Renal cortex interstitium (tissue), 15 donors: ENCODE measurements around the gene GCNT2. TPM values are rescaled to one million over a fixed set of nuclear protein-coding genes. Genes with fewer than 3 reads are reported as not detected.
"Not testable (repeated sequence)": the region's sequence is repeated elsewhere in the genome, so short reads cannot be mapped to it uniquely, and the experiment has no call there.

Source experiments
- DNase-seq, 11 donors: peaks; one replicate each; pipeline ENCODE4 v3.0.0-alpha.2; 2013; ENCODE audit warnings: low read depth in 9 of 11, low spot score in 4 of 11; ENCODE audit errors: extremely low read depth in 1 of 11
- long read RNA-seq, 16 experiments: transcript quantifications; one replicate each; lab custom pipeline, GENCODE V29; 2026
- polyA plus RNA-seq, 3 donors: library from polyadenylated mRNA; unstranded; fragments of 120-200 nt; gene quantifications; one replicate each; pipeline ENCODE4 v1.2.1, GENCODE V29; 2013; ENCODE audit not compliant: insufficient read length in 3 of 3

Gene GCNT2
- 10 to 100 TPM; 14.4 to 21.2 (median 18.2) TPM for polyA plus RNA-seq
- long read RNA-seq, donor 1, full-length matches to known transcripts = 3 of 3 reads
- long read RNA-seq, donor 1, partial matches to known transcripts = 0 of 3 reads
- long read RNA-seq, donor 1, other reads (novel, unspliced or antisense) = 0 of 3 reads
- long read RNA-seq, donor 2, full-length matches to known transcripts = 4 of 4 reads
- long read RNA-seq, donor 2, partial matches to known transcripts = 0 of 4 reads
- long read RNA-seq, donor 2, other reads (novel, unspliced or antisense) = 0 of 4 reads
- long read RNA-seq, donor 3, full-length matches to known transcripts = 2 of 2 reads
- long read RNA-seq, donor 3, partial matches to known transcripts = 0 of 2 reads
- long read RNA-seq, donor 3, other reads (novel, unspliced or antisense) = 0 of 2 reads
- long read RNA-seq, donor 4, full-length matches to known transcripts = 1 of 1 reads
- long read RNA-seq, donor 4, partial matches to known transcripts = 0 of 1 reads
- long read RNA-seq, donor 4, other reads (novel, unspliced or antisense) = 0 of 1 reads
- long read RNA-seq, donor 5 = 0 reads
- long read RNA-seq, donor 6, full-length matches to known transcripts = 2 of 2 reads
- long read RNA-seq, donor 6, partial matches to known transcripts = 0 of 2 reads
- long read RNA-seq, donor 6, other reads (novel, unspliced or antisense) = 0 of 2 reads
- long read RNA-seq, donor 7, full-length matches to known transcripts = 4 of 4 reads
- long read RNA-seq, donor 7, partial matches to known transcripts = 0 of 4 reads
- long read RNA-seq, donor 7, other reads (novel, unspliced or antisense) = 0 of 4 reads
- long read RNA-seq, donor 8 = 0 reads
- long read RNA-seq, donor 9, full-length matches to known transcripts = 4 of 4 reads
- long read RNA-seq, donor 9, partial matches to known transcripts = 0 of 4 reads
- long read RNA-seq, donor 9, other reads (novel, unspliced or antisense) = 0 of 4 reads
- long read RNA-seq, donor 10, full-length matches to known transcripts = 4 of 4 reads
- long read RNA-seq, donor 10, partial matches to known transcripts = 0 of 4 reads
- long read RNA-seq, donor 10, other reads (novel, unspliced or antisense) = 0 of 4 reads
- long read RNA-seq, donor 11, partial matches to known transcripts = 0 of 1 reads
- long read RNA-seq, donor 11, other reads (novel, unspliced or antisense) = 0 of 1 reads
- long read RNA-seq, donor 12, full-length matches to known transcripts = 3 of 3 reads
- long read RNA-seq, donor 12, partial matches to known transcripts = 0 of 3 reads
- long read RNA-seq, donor 12, other reads (novel, unspliced or antisense) = 0 of 3 reads
- long read RNA-seq, donor 13 = 0 reads
- long read RNA-seq, donor 14, full-length matches to known transcripts = 5 of 5 reads
- long read RNA-seq, donor 14, partial matches to known transcripts = 0 of 5 reads
- long read RNA-seq, donor 14, other reads (novel, unspliced or antisense) = 0 of 5 reads
- long read RNA-seq, donor 15, full-length matches to known transcripts = 3 of 3 reads
- long read RNA-seq, donor 15, partial matches to known transcripts = 0 of 3 reads
- long read RNA-seq, donor 15, other reads (novel, unspliced or antisense) = 0 of 3 reads
- long read RNA-seq, donor 16, full-length matches to known transcripts = 6 of 6 reads
- long read RNA-seq, donor 16, partial matches to known transcripts = 0 of 6 reads
- long read RNA-seq, donor 16, other reads (novel, unspliced or antisense) = 0 of 6 reads

GRCh38 chr6:10521104-10521808 is at the start of gene GCNT2:
Gene GCNT2, plus strand, starts transcription at chr6:10521351. Its CDS starts 7,561 bp downstream, at chr6:10528912.
- DNase-seq = peak in 8 of 11 donors; percentile 46 to 85 (median 76)

GRCh38 chr6:10472634-10473033 is 48.5 kb upstream of the GCNT2 start:
- no peak for DNase-seq

- peak in 7 of 11 donors; percentile 8 to 29 (median 11) for DNase-seq
Observed at GRCh38 chr6:10478187-10479040, 42.7 kb upstream of the GCNT2 start.

DNA sequence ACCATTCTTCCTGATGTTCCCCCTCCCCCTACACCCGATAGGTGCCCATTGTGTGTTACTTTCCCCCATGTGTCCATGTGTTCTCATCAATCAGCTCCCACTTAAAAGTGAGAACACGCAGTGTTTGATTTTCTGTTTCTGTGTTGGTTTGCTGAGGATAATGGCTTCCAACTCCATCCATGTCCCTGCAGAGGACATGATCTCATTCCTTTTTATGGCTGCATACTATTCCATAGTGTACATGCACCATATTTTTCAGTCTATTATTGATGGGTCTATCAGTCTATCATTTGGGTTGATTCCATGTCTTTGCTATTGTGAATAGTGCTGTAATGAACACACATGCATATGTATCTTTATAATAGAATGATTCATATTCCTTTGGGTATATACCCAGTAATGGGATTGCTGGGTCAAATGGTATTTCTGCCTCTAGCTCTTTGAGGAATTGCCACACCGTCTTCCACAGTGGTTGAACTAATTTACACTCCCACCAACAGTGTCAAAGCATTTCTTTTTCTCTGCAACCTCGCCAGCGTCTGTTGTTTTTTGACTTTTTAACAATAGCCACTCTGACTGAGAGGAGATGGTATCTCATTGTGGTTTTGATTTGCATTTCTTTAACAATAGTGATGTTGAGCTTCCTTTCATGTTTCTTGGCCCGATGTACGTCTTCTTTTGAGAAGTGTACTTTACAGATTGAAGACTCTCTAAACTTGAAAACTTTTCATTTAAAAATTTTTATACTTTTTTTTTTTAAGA is 41.0 kb upstream of the GCNT2 start:
- DNase-seq = no peak

DNA sequence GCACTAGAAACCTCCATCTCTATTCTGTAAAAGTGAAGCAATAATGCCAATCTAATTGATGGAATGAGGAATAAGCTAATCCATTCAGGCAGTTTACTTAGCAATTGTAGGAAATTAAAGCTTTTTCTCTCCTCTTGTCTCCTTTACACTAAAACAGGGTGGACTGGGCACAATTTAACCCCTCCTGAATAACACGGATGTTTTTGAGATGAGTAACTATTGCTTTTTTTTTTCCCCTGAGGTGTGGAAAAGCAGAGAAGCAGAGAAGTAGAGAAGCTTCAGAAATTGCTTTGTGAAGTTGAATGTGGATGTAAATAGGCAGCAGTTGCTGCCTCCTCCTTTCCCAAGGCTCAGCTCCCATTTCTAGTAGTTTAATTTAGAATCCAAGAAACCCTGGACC is 40.0 kb upstream of the GCNT2 start:
- DNase-seq = no peak

- no peak for DNase-seq
Observed at GRCh38 chr6:10482636-10483257, 38.4 kb upstream of the GCNT2 start.

- DNase-seq = no peak
Observed at GRCh38 chr6:10484912-10485311, 36.2 kb upstream of the GCNT2 start.

DNA sequence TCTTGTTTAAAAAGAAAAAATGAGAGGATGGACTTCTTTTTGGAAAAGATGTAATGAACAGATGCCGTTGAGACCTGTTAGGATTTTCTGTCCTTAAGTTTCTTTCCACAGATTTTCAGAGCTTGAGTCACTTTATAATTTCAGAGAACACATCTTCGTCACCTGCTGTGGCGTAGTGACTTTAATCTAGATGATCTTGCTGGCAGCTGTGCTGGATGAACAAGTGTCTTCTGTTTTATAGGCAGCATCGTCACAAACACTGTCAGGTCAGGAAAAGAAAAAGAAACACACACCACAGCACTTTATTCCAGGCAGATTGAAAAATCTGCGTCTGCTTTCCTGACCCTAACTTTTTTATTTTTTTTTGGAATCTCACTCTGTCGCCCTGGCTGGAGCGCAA is 35.7 kb upstream of the GCNT2 start:
- no peak for DNase-seq

- no peak for DNase-seq
Observed at GRCh38 chr6:10486215-10486614, 34.9 kb upstream of the GCNT2 start.

DNA sequence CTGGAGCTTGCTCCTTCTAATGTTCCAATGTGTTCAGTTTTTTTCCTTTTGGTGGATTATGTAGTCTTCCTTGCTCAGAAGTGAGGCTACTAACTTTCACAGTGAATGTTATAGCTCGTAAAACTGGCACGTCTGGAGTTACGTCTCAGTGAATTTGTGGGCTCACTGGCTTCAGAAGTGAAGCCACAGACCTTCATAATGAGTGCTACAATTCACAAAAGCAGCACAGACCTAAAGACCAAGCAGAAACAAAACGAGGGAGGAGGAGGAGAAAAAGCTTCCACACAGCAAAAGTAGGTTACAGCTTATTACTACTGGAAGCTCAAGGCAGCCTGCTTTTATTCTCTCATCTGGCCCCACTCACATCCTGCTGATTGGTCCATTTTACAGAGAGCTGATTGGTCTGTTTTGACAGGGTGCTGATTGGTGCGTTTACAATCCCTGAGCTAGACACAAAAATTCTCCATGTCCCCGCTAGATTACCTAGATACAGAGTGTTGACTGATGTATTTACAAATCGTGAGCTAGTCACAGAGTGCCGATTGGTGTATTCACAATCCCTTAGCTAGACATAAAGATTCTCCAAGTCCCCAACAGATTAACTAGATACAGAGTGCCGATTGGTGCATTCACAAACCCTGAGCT is 34.1 kb upstream of the GCNT2 start:
- not testable (repeated sequence) for DNase-seq

GRCh38 chr6:10487668-10488327 is 33.4 kb upstream of the GCNT2 start:
- DNase-seq = no peak

DNA sequence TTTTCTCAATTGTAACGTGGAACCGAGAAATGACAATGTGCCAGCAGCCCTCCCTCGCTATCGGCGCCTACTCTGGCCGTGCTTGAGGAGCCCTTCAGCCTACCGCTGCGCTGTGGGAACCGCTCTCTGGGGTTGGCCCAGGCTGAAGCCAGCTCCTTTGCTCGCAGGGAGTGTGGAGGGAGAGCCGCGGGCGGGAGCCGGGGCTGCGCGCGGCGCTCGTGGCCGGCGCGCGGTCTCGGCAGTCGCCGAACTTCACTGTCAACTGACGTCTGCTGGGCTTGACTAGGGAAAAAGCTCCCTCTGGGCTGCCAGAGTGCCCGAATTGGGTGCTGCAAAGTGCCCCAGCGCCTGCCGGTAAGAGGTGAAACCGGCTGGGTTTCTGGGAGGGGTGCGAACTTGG is 29.7 kb upstream of the GCNT2 start:
- no peak for DNase-seq

DNA sequence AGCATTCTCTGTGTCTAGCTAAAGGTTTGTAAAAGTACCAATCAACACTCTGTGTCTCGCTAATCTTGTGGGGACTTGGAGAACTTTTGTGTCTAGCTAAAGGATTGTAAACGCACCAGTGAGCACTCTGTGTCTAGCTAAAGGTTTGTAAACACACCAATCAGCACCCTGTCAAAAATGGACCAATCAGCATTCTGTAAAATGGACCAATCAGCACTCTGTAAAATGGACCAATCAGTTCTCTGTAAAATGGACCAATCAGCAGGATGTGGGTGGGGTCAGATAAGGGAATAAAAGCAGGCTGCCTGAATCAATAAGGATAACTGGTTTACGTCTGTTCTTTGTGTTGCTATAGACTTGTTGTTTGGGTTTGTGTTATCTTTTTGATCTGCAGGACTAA is 29.2 kb upstream of the GCNT2 start:
- not testable (repeated sequence) for DNase-seq

GRCh38 chr6:10495029-10495428 is 26.1 kb upstream of the GCNT2 start:
- no peak for DNase-seq

DNA sequence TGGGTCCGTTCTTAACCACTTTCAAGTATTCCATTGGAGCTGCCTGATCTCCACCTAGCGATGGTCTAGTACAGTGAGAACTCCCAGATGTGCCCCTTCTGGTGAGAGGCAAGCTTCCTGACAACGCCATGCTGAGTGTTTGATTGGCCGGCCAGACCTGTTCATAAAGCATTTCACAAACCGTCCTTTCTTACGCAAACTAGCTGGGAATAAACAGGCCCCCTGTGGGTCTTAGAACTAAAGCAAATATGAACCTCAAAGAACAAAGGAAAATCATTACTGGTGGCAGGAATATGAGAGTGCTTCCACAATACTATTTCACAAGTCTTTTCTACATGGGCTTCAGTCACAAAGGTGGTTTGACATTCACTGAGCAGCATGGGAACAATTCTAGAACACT is 15.6 kb upstream of the GCNT2 start:
- no peak for DNase-seq
